ENCODE results near the gene GOLGA6L7.
"Not testable (repeated sequence)": the region's sequence is repeated elsewhere in the genome, so short reads cannot be mapped to it uniquely, and the experiment has no call there.

The GOLGA6L7 gene

GRCh38 chr15:28843520-28843919, 4.9 kb downstream of the GOLGA6L7 start:
- not testable (repeated sequence) for DNase-seq

- DNase-seq, result not testable (repeated sequence)
These were observed 6.2 kb downstream of the GOLGA6L7 start for GRCh38 chr15:28842210-28842609.

DNA sequence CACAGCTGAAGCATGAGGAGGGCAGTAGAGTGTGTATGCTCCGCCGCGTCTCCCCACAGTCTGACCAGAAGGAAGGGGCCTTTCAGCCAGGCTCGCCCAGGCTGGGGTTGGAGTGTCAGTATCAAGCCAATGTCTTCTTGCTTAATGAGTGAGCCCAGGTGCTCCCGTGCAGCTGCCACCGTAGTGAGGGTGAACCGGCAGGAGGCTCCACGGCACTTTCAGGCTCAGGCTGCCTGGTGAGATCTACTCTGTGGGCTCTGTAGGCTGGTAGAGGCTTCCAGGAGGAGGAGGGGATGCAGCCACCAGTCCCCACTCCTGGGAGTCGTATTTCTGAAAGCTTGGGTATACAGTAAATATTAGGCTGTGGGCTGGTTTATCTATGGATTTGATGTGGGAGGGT, 8.2 kb downstream of the GOLGA6L7 start:
- not testable (repeated sequence) for DNase-seq

DNA sequence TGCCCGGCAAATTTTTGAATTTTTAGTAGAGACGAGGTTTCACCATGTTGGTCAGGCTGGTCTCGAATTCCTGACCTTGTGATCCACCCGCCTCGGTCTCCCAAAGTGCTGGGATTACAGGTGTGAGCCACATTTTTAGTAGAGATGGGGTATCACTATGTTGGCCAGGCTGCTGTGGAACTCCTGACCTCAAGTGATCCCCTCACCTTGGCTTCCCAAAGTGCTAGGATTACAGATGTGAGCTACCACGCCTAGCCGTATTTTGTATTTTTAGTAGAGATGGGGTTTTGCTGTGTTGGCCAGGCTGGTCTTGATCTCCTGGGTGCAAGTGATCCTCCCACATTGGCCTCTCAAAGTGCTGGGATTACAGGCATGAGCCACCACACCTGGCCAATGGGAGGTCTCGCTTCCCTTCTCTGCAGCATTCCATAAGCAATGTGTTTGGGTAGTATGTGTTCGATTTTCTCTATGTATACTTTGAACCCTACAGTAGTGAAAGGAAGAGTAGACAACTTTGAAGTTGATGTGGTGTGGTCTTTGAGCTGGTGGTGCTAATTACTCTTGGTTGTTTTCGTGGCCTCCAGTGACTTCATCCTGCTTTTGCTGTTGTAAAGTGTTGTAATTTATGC, 13.4 kb downstream of the GOLGA6L7 start:
- DNase-seq, result not testable (repeated sequence)

- peak; percentile 60 to 61 for DNase-seq
These were observed 16.4 kb downstream of the GOLGA6L7 start for GRCh38 chr15:28831897-28832587.

- DNase-seq, result not testable (repeated sequence)
These were observed 27.0 kb downstream of the GOLGA6L7 start for GRCh38 chr15:28821420-28821819.

DNA sequence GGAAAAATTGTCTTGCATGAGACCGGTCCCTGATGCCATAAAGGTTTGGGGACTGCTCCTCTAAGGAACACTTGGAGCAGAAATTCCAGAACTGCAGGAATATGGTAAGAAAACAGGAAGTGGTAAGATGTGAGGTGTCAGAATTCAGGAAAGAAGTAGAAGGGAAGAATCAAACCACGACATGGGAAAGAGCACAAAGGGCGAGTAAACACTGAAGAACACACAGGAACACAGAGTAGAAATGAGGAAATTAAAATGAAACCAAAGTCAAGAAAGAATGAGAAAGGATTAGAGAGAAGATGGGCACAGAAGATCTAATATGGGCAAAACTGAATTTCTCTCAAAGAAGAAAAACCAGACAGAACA, 28.5 kb downstream of the GOLGA6L7 start:
- not testable (repeated sequence) for DNase-seq

DNA sequence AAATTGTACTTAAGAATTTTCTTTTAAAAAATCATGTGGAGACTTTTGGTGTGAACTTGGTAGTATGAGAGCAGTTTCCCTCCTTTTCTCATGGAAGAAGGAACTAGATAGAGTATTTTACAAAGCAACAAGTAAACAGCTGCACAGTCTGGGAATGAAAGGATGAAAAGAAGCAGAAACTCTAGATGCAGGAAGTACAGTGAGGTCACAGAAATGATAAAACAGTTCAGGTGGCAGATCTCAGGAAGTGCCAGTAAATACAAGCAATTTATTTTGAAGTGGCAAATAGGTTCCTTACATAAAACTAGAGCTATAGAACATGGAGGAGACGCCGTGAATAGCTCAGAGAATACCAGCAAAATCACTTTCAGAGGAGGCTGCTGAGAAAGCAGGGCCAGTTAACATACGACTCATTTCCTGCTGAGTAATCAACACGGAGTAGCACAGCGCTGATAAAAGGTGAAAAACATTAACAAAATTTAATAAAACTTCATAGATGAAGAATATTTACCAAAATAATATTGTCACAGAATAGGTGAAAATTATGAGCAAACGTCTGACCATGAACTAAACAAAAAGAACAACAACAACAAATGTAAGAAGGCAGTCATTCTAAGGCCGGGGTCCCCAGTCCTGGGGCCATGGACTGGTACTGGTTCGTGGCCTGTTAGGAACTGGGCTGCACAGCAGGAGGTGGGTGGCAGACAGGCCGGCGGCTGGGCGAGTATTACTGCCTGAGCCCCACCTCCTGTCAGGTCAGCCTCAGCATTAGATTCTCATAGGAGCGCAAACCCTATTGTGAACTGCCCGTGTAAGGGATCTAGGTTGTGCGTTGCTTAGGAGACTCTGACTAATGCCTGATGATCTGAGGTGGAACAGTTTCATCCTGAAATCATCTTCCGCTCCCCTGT, 29.2 kb downstream of the GOLGA6L7 start:
- peak; percentile 4 to 24 for DNase-seq

DNA sequence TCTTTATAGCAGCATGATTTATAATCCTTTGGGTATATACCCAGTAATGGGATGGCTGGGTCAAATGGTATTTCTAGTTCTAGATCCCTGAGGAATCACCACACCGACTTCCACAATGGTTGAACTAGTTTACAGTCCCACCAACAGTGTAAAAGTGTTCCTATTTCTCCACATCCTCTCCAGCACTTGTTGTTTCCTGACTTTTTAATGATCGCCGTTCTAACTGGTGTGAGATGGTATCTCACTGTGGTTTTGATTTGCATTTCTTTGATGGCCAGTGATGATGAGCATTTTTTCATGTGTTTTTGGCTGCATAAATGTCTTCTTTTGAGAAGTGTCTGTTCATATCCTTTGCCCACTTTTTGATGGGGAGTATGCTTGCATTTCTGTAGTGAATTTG, 30.3 kb downstream of the GOLGA6L7 start:
- not testable (repeated sequence) for DNase-seq

GRCh38 chr15:28814059-28814458, 34.4 kb downstream of the GOLGA6L7 start:
- DNase-seq, result not testable (repeated sequence)

DNA sequence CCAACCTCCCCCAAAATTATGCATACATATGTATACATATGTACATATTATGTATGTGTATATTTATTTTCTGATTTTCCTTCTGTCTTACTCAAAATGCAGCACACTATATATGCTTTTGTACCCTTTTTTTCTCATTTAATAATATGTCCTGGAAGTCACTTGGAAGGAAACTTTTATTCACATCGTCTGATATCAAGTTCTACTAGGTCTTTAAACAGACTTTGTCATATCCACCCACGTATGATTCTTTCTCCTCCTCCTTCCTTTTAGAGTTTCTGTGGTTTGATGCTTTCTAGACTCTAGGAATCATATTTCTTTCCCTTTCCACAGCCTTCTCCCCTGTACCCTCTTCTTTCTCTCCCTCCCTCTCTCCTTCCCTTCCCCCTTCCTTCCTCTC, 35.1 kb downstream of the GOLGA6L7 start:
- not testable (repeated sequence) for DNase-seq

DNA sequence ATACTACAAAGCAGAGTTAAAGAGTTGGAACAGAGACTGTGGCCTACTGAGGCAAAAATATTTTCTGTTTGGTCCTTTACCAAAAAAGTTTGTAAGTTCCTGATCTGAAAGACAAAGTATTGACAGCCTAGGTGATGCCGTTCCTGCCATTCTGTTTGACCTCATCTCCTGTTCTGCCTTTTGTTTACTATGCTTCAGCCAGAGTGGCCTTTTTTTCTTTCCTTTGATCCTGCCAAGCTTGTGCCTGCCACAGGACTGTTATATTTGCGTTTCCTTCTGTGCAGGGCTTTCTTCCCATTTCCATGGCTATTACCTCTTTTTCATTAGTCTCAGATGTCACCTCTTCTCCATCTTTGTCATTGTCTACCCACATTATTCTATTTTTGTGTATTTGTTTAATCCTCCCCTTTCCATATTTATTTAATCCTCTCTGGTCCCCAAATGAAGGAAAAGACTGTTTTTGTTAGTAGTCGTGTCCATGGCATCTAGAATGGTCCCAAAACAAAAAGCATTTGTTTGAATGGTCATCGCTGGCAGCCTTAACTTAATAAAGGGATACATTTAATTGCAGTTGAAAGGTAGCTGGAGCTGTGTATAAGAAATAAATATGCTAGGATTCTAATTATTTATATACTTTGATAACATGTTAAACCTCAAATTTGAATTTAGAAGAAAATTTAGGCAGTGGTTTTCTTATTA, 36.4 kb downstream of the GOLGA6L7 start:
- DNase-seq, result not testable (repeated sequence)

DNA sequence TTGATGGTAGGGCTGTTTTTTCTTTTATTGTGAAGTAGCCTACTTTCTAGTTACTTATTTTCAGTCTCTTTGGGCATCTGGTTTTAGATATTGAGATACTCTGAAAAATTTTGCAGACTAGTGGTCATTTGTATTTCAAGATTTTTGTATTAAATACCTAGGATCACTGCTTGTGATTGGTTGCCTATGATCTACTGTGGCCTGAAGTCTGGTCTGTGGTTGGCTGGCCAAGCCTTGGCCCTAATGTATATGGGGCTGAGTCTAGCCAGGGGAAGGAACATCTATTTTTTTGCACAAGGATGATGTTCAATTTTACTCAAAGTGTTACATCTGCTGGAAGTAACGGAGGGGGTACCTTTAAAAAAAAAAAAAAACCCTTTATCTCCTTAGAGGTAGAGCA, 38.0 kb downstream of the GOLGA6L7 start:
- DNase-seq, result not testable (repeated sequence)

- not testable (repeated sequence) for DNase-seq
These were observed 40.3 kb downstream of the GOLGA6L7 start for GRCh38 chr15:28808136-28808535.

GRCh38 chr15:28800366-28800765, 48.1 kb downstream of the GOLGA6L7 start:
- DNase-seq, result not testable (repeated sequence)

GRCh38 chr15:28798234-28798633, 50.2 kb downstream of the GOLGA6L7 start:
- DNase-seq, result not testable (repeated sequence)

GRCh38 chr15:28794231-28794630, 54.2 kb downstream of the GOLGA6L7 start:
- not testable (repeated sequence) for DNase-seq
